ENCODE data around the gene CHERP. TPM values are rescaled to one million over a fixed set of nuclear protein-coding genes. Genes with fewer than 3 reads are reported as not detected.

The CHERP gene
- total and polyA plus RNA-seq, 2 of the 4 experiments (the other 2 are of a cell fraction), result 0.54 to 13.5 TPM

GRCh38 chr19:16518483-16519229 is 23.6 kb downstream of the CHERP start:
- in situ Hi-C loops (cut with MboI; ENCODE audit: low sequenced_read_pairs), result no loop called here
- intact Hi-C loops (cut with micrococcal nuclease), result no loop called here
- H2AFZ ChIP-seq (replicated peaks; ENCODE audit: low read length, poor library complexity), result no peak overlapping the region
- no peak overlapping the region for H4K8ac ChIP-seq (ENCODE audit: low read depth in 2 of 2, low read length in 2 of 2)
- H3K56ac ChIP-seq (ENCODE audit: extremely low read depth, insufficient read depth, low read length), result no peak overlapping the region
- H2BK5ac ChIP-seq (ENCODE audit: low read depth, low read length, poor library complexity, severe bottlenecking), result no peak overlapping the region
- H2BK120ac ChIP-seq (ENCODE audit: low read depth, low read length), result no peak overlapping the region
- no peak overlapping the region for H3K4me3 ChIP-seq (ENCODE audit: insufficient read depth, low read depth, low read length)
- no peaks in the 10 kb centered on the region for H3K9me3 ChIP-seq (ENCODE audit: control insufficient read depth, insufficient read depth, low read length)
- H3K4me2 ChIP-seq (ENCODE audit: low read depth, low read length), result no peak overlapping the region
- no peaks in the 10 kb centered on the region for H3K9me1 ChIP-seq (ENCODE audit: insufficient read depth, low read length)
- DNase-seq, result no peak
- no peaks in the 10 kb centered on the region for H3K27me3 ChIP-seq (ENCODE audit: control insufficient read depth, insufficient read depth, low read length)
- dilution Hi-C loops (cut with HindIII; ENCODE audit: low sequenced_read_pairs, unreplicated experiment), result no loop called here
- no TSS peak for BruUV-seq (replicated peaks)
- no peak overlapping the region for H2BK15ac ChIP-seq (ENCODE audit: low read depth, low read length)
- POLR2A ChIA-PET (ENCODE audit: unreplicated experiment), result no interaction called here
- no peak overlapping the region for H4K5ac ChIP-seq (ENCODE audit: low read depth, low read length)
- no peak overlapping the region for H3K9ac ChIP-seq (ENCODE audit: low read depth, low read length)
- no peak overlapping the region for H2AK5ac ChIP-seq (ENCODE audit: low read depth, low read length)
- no peaks in the 10 kb centered on the region for H3K4me1 ChIP-seq (ENCODE audit: control insufficient read depth, insufficient read depth, low read length)
- H3K79me1 ChIP-seq (ENCODE audit: low read depth in 1 of 2, low read length in 2 of 2), result peaks cover 3 to 13% of the 10 kb centered on the region in 2 experiments; a peak in 3 of 4 replicates
- TF ChIP-seq CHD1 (IDR thresholded peaks at IDR 0.05; ENCODE audit: low read depth, low read length), result no peak
- TF ChIP-seq, protein P1, sequence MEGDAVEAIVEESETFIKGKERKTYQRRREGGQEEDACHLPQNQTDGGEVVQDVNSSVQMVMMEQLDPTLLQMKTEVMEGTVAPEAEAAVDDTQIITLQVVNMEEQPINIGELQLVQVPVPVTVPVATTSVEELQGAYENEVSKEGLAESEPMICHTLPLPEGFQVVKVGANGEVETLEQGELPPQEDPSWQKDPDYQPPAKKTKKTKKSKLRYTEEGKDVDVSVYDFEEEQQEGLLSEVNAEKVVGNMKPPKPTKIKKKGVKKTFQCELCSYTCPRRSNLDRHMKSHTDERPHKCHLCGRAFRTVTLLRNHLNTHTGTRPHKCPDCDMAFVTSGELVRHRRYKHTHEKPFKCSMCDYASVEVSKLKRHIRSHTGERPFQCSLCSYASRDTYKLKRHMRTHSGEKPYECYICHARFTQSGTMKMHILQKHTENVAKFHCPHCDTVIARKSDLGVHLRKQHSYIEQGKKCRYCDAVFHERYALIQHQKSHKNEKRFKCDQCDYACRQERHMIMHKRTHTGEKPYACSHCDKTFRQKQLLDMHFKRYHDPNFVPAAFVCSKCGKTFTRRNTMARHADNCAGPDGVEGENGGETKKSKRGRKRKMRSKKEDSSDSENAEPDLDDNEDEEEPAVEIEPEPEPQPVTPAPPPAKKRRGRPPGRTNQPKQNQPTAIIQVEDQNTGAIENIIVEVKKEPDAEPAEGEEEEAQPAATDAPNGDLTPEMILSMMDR (conservative IDR thresholded peaks at IDR 0.05; ENCODE audit: low read depth, low read length), result 0 out of 2 replicates have a peak, but pooled peaks have one; percentile 7
- peaks cover 68% of the 10 kb centered on the region for H3K36me3 ChIP-seq (ENCODE audit: control insufficient read depth, insufficient read depth, low read length)
- no peak overlapping the region for H3K27ac ChIP-seq (ENCODE audit: insufficient read depth, low read length)
- H3K4ac ChIP-seq (ENCODE audit: low read depth, low read length), result no peak overlapping the region
- no peak overlapping the region for H2BK20ac ChIP-seq (ENCODE audit: low read depth, low read length)
- no peak overlapping the region for H3K18ac ChIP-seq (ENCODE audit: low read depth, low read length)
- CTCF ChIA-PET, result no interaction called here
- no peak overlapping the region for H4K91ac ChIP-seq (ENCODE audit: insufficient read depth, low read depth, low read length)
- WGBS, 2 experiments (ENCODE audit: extremely low coverage in 2 of 2, insufficient read length in 1 of 2), result 91% methylated on average over 21 of the region's 33 CpGs; no CpG with 5 or more reads in 1 of the 2 experiments
- peaks cover 6% of the 10 kb centered on the region; the same call in 1 of the 2 replicates for H4K20me1 ChIP-seq (ENCODE audit: insufficient read depth, low read length)
- no peak for ATAC-seq (ENCODE audit: low read depth)
- no peak overlapping the region for H2AK9ac ChIP-seq (replicated peaks; ENCODE audit: low read depth, low read length, poor library complexity)
- H3K23ac ChIP-seq (ENCODE audit: low read depth, low read length), result no peak overlapping the region
- H3K14ac ChIP-seq (replicated peaks; ENCODE audit: low read depth, low read length), result no peak overlapping the region
